A204.1 (cell line): ENCODE results near the gene SPI1.

Experiments used
- FAIRE-seq: peaks from 2 replicates; lab custom pipeline; 2012; peaks lifted over from hg19 to GRCh38; lab: Jason Lieb, UNC

SPI1 gene

DNA sequence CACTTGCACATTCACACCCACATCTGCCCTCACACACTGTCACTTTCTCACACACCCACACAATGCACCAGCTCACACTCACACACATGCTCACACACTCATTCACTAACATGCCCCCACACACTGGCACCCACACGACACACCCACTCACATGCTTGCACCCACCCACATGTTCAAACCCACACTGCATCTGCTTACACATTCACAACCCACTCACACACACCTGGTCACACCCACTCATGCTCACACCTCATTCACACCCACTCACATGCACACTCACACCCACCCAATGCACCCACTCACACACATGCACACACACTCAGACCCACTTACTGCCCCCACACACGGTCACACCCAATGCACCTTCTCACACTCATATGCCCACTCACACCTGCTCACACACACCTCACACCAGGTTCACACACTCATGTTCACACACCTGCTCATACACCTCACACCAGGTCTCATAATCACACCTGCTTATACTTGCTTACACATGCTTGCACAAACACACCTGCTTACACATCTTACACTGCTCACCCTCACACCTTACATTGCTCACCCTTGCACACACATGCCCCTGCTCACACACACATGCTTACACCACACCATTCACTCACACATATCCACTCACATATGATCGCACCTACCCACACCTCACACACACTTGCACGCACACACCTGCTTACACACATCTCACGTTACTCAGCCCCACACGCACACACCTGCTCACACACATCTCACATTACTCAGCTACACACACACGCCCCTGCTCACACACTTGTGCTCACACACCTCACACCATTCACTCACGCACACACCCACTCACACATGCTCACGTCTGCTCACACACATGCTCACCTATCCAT is 22.0 kb downstream of the SPI1 start:
- FAIRE-seq: no peak

DNA sequence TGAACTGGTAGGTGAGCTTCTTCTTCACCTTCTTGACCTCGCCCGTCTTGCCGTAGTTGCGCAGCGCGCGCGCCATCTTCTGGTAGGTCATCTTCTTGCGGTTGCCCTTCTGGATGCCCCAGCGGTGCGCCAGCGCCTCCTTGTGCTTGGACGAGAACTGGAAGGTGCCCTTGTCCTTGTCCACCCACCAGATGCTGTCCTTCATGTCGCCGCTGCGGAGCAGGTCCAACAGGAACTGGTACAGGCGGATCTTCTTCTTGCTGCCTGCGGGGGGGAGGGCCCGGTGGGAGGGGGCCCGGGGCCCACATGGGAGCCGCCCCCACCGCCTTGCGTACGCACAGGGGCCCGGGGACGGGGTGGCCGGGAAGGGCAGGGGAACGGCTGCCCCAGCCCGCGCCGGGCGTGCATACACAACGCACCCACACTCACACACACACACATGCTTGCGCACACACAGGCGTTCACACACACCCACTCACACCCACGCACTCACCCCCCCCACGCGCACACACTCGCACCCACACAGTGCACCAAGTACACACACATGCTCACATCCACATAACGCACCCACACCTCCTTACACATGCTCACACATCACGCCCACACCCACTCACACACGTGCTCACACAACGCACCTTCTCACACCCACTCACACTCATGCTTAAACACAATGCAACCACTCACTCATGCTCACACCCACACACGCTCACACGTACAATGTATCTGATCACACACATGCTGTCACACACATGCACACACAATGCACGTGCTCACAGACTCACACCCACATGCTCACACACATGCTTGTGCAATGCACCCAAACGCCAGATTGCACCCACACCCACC is 22.8 kb downstream of the SPI1 start:
- no peak for FAIRE-seq

DNA sequence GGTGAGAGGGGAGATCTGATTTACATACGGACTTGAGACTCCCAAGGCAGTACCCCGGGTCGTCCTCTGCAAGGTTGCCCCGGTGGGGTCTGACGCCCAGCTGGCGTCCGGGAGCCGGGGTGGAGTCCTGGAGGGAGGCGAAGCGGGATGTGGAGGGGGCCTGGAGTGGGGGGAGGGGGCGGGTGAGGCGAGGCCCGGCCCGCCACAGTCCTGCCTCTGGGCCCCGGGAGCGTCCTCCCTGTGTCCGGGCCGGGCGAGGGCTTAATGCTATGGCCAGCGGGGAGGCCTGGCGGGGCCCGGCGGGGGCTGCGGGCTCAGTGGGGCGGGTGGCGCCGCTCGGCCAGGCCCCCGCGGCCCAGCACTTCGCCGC is 23.4 kb downstream of the SPI1 start:
- no peak for FAIRE-seq

DNA sequence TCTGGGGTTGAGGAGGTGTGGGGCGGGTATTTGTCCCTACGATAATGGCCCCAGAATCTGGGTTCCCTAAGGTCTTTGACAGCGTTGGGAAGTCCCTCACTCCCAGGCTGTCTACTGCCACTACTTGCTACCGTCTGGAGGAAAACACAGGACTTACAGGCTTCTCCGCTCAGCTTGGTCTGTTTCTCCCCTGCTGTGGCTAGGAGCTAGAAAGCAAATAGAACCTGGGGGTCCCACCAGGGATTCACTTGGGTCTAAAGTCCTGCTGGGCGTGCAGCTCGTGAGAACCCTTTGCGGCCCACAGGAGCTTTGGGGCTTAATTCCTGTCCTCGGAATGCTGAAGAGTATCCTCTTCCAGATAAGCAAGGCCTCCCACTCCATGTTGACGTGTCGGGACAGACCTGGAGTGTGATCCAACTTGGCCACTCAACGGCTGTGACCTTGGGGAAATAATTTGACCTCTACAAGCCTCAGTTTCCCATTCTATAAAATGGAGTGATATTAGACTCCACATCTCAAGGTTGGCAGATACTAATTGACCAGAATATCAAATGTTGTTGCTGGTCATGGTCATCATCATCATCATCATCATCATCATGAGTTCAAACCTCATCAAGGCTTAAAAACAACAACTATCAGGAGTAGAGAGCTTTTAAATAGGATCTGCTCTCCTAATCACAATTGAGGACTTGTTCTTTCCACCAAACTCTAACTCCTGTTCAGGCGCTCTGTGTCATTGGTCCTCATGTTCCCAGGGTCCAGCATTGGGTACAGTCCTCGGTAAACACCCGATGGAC is 24.2 kb downstream of the SPI1 start:
- FAIRE-seq: no peak

DNA sequence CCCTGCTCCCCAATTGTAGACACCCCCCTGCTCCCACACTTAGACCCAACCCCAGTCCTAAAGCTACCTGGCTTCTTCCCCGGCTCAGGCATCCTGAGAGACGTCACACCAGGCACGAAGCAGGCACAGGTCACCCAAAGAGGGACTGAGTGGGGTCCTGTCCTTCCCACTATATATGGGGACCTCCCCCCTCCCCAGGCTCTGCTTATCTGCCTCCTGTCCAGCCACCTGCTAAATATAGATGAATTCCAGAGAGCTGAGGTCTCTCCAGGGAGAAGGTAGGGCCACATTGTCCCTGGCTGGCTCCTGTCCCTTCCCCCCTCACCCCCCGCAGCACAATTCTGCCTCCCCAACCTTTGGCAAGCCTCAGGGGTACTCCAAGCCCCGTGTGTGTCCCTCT is 25.8 kb downstream of the SPI1 start, which contains the start of gene MYBPC3:
Gene MYBPC3, minus strand, starts transcription at position 147 of the 400 bp plus-strand sequence. Its CDS starts 55 bp downstream, at position 92.
- FAIRE-seq: no peak

DNA sequence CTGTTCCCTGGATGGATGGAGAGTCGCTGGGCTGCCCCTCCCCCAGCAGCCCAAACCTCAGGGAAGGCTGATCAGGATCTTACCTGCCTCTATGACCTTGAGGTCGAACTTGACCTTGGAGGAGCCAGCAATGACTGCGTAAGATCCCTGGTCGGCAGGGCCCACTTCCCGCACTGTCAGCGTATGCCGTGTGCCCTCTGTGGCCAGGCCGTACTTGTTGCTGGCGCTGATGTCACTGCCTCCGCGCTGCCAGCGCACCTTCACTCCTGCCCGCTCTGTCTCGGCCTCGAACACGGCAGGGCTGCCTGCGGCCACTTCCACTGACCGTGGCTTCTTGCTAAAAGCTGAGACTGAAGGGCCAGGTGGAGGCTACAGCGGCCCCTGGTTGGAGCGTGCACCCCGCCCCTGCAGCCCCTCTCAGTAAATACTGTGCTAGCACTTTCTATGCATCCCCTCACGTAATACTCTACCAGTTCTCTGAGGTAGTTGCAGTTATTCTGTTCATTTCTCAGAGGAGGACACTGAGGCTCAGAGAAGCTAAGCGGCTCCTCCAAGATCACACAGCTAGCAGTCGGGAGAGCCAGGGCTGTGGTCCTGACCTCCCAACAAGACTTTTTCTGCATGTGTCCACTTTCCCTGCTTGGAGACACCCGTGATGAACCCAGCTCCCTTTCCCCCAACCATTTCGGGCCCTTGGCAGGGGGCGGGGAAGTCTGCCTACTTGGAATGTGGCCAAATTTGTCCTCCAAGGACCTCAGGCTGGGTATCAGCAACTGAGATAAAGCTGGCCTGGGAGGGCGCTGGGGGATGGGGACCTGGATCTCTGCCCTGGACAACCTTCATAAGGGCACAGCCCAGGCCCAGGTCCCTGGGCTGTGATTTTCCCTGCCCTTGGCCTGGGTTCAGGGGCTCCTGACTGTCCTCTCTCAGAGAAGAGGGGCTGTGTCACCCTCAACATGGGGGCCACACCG is 26.9 kb downstream of the SPI1 start:
- no peak for FAIRE-seq

DNA sequence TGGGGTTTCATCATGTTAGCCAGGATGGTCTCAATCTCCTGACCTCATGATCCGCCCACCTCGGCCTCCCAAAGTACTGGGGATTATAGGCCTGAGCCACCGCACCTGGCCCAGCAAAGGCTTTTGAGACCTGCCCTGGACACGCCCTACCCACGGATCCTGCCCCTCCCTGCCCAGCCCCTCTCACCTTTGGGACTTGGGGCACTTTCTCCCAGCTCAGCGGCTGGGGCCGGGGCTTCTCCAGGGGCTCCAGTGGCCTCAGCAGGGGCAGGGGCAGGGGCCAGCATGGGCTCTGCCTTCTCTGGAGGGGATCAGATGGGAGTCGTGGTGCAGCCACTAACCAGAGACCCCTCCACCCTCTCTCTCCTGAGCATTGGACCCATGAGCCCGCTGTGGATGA is 28.0 kb downstream of the SPI1 start:
- no peak for FAIRE-seq

DNA sequence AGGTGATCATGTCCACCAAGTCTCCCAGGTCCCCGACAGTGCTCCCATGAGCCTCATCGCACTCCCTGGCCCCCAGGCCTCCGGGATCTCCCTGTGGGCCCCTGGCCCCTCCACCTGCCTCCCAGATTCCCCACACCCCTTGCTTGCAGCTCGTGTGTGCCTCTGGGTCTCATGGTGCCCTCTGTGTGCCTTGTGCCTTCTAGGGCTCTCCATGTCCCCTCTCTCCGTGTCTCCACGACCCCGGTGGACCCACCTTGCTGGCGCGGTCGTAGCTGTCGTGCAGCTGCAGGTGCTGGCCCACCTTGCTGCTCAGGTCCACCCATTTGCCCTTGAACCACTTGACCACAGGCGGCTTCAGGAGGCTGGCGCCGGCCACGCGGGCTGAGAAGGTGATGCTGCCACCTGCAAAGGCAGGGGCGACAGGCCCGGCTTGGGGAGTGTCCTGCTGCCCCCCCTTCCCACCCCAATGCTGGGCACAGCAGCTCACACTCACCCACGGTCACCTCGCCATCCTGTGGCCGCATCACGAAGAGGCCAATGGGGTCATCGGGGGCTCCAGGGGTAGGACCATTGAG is 28.7 kb downstream of the SPI1 start:
- no peak for FAIRE-seq

DNA sequence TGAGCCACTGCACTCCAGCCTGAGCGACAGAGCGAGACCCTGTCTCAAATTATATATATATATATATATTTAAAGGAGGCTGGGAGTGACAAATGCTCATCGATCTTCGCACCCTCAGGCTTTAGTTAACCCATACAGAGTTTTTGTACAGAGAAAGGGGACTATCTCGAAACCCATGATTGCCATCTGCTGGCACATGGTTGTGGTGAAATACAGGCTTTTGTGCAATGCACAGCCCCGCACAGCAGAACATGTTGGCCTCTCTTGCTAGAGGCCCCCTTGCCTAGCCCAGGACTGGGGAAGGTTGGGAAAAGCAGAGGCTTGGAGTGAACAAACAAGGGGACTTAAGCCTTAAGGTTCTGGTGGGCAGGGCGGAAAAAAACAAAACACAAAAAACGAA is 29.5 kb downstream of the SPI1 start:
- no peak for FAIRE-seq

DNA sequence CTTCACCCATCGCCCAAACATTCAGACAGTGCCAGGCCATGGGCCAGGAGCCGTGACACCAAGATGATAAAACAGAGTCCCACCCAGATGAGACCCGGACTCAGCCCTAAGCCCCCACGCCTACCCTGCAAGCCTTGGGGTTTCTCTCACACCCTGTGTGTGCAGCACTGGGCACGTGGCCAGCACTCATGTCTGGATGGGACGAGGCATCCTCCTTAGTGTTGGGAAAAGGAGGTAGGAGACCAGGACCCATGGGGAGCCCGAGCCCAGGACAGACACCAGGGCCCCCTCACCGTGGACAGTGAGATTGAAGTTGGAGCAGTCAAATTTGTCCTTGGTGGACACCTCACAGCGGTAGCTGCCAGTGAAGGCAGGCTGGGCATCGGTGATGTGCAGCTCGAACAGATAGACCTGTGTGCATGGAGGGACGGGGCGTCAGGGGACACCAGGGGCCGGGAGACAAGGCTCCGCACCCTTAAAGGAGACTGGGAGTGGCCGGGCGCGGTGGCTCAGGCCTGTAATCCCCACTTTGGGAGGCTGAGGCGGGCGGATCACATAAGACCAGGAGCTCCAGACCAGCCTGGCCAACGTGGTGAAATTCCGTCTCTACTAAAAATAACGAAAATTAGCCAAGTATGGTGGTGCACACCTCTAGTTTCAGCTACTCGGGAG is 30.1 kb downstream of the SPI1 start:
- FAIRE-seq: no peak

DNA sequence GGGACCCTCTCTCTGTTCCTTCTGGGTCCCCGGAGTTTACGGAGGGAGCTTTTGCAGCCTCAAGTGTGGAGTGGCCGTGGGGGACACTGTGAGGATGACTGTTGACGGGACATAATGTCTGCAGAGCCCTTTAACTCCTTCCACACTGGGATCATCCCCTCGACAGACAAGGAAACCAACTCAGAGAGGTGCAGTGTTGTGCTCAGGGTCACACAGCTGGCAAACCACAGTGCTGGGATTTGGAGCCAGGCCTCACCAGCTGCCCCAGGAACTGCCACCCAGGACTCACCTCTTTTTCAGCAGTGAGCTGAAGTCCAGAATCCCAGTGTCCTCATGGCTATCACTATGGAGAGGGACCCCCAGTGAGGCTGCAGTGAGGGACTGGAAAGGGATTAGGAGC is 31.2 kb downstream of the SPI1 start:
- FAIRE-seq: no peak

DNA sequence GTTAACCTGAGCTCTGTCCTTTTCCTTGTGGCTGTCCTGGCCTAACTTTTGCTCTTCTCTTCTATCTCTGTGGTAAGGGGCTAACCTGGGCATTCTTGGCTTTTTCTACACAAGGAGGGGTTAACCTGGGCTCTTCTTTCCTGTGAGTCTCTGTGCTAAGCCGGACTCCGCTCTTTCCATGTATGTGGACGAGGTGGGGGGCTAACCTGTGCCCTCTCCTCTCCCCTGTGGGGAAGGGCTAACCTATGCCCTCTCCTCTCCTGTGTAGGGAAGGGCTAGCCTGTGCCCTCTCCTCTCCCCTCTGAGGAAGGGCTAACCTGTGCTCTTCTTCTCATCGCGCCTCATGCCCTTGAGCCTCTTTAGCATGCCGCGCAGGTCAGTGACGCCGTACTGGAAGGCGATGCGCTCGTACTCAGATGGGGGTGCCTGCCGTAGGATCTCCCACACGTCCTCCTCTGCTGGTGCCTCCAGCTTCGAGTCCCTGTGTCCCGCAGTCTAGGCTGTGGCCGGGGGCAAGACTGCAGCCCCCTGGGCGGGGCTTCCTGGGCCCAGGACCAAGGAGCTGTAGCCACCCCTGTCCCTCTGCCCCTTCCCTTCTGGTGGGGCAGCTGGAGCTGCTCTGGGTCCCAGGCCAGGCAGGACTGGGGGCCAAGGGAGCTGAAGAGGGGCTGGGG is 32.3 kb downstream of the SPI1 start:
- FAIRE-seq: no peak

DNA sequence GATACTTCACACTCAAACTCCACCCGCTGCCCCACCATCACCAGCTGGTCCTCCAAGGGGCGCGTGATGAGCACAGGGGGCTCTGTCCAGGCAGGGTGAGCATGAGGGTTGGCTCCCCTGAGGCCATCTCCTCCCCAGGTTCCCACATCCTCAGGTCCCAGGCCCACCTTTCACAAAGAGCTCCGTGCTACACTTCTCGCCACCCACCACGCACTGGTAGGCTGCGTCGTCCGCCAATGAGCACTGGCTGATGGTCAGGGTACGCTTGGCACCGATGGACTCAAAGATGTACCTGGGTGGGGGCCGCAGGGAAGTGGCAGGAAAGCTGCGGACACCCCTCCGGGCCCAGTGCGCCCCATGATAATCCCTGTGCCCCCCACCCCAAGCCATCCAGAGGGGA is 35.5 kb downstream of the SPI1 start:
- FAIRE-seq: no peak

DNA sequence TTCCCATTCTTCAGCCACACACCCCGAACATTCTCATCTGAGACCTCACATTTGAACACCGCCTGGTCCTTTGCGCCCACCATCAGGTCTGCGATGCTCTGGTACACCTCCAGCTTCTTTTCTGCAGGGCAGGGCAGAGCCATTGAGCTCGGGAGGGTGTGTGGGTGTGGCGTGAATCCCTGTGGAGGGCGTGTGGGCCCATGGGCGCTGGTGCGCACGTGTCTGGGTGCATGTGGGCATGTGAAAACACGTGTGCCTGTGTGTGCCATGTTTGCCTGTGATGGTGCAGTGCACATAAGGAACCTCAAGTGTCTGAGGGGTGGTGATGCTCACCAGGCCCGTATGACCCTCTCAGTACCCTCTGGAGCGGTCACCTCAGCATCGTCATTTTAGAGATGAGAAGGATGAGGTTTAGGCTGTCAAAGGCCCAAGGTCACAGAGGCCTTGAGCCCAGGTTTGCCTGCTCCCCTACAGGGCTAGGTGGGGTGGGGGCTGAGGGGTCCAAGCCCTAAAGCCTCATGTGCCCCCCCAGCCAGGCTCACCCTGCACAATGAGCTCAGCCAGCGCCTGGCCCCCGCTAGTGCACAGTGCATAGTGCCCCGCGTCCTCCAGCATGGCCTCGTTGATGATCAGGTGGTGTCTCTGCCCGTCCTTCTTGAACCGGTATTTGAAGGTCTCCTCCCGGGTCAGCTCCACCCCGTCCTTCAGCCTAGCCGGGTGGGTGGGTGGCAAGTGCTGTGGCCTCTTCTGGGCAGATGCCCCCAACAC is 36.1 kb downstream of the SPI1 start:
- FAIRE-seq: no peak

DNA sequence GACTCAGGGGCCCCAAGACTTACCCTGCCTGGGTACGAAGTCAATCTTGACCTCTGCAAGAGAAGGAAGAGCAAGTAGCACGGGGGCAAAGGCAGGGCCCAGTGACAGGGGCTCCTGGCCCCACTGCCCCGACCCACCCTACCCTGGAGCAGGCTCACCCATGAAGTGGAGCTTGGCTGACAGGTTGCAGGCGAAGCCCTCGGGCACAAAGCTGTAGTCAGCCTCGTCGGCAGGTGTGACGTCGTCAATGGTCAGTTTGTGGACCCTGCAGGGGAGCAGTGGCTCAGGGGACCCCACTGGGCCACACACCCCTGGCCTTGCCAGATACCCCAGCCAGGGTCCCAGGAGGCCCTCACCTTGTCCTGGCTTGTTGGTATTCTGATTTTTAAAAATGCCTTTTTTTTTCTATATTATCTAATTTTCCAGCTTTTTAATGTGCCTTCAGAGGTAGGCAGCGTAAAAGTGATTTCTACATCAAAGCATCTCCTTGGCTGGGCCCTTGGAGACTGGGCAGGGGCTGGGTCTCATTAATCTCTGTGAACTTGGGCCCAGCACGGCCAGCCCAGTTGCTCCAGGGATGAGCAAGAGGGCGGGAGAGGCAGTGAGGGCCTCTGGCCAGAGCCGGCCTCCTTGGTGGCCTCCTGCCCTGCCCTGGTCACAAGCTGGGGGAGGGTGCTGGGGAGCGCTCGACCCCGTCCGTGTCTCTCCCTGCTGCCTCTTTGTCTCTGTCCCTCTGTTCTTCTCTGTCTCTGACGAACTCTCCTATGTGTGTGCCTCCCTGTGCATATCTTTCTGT is 37.2 kb downstream of the SPI1 start:
- FAIRE-seq: no peak

DNA sequence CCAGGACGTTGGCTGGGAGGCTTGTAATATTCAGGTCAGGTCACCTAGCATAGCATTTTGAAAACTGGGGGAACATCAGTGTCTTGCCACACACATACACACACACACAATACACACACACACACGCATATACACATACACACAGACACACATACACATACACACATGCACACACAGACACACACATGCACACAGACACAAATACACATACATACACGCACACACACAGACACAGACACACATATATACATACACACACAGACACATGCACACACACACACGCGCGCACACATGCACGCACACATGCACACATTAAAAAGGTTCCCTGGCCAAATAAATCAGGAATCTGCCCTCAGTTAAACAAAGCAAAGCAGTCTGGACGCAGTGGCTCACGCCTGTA is 38.3 kb downstream of the SPI1 start:
- FAIRE-seq: no peak

DNA sequence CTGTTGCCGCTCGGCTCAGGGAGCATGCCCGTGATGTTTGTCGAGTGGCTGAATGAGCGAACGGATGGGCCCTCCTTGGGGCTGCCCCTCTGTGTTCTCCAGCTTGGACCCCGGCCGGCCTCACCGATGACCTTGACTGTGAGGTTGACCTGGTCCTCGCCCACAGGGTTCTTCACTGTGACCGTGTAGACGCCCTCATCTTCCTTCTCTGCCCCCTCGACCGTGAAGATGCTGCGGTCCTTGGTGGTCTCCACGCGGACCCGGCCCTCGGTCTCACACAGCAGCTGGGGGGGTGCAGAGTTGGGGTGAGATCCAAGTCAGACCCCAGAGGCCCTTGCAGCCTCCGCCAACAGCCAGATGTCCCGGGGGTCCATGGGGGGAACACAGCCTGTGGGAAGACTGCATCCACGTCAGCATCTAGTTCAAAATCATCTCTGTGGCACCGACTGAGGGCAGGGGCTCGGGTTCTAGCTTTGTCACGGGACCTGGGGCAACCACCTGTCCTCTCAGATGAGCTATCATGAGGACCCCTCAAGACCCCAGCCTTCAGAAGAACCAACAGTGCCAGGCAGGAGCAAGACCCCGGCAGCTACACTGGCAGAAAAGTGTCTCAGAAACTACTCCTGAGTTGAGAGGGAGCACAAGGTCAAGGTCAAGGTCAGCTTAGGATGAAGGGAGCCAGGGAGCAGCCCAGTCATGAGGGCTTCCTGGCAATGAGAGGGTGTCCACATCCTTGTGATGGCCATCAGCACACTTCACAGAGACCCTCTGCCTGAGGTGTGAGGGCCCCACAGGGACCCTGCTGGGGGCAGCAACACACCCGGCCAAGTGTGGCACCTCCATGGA is 39.7 kb downstream of the SPI1 start:
- no peak for FAIRE-seq
